HG03469 (cell line): ENCODE data around the gene PC.
"Not testable (repeated sequence)": the region's sequence is repeated elsewhere in the genome, so short reads cannot be mapped to it uniquely, and the experiment has no call there.

Experiments
- ATAC-seq: cut with Tn5 transposase; IDR thresholded peaks from one replicate; pipeline ENCODE4 v1.9.1; 2021; ENCODE audit warnings: mild to moderate bottlenecking, moderate library complexity, moderate number of reproducible peaks; ENCODE audit not compliant: unreplicated experiment

Gene PC

GRCh38 chr11:66800720-66801428 is 157.3 kb downstream of the PC start:
- ATAC-seq: no peak

- not testable (repeated sequence) for ATAC-seq
These were observed 158.4 kb downstream of the PC start for GRCh38 chr11:66799815-66800214.
